Measurements from ENCODE around the gene BPIFB3. TPM values are rescaled to one million over a fixed set of nuclear protein-coding genes. Genes with fewer than 3 reads are reported as not detected.
"Not testable (repeated sequence)": the region's sequence is repeated elsewhere in the genome, so short reads cannot be mapped to it uniquely, and the experiment has no call there.

Gene BPIFB3
- total and polyA plus RNA-seq, 7 donors, result not detected

DNA sequence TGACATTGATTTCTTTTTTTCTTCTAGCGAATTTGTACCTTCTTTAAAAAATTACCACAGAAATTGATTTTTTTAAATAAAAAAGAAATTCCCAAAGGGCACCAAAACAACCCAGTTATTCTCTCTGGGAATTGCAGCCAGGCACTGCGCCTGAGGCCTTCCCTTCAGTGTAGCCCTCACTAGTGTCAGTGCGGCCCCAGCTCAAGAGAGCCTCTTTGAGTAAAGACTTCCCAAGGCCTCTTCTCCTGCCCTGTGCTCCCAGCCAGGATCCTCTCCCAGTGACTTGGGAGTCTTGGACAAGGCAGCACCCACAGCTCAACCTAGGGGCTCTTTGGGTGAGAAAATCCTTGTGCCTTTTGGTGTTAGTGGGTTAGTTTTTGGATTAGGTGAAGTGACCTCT, 67.2 kb downstream of the BPIFB3 start:
- ATAC-seq (no peak), DNase-seq (no peak)
- TF ChIP-seq, protein P1, sequence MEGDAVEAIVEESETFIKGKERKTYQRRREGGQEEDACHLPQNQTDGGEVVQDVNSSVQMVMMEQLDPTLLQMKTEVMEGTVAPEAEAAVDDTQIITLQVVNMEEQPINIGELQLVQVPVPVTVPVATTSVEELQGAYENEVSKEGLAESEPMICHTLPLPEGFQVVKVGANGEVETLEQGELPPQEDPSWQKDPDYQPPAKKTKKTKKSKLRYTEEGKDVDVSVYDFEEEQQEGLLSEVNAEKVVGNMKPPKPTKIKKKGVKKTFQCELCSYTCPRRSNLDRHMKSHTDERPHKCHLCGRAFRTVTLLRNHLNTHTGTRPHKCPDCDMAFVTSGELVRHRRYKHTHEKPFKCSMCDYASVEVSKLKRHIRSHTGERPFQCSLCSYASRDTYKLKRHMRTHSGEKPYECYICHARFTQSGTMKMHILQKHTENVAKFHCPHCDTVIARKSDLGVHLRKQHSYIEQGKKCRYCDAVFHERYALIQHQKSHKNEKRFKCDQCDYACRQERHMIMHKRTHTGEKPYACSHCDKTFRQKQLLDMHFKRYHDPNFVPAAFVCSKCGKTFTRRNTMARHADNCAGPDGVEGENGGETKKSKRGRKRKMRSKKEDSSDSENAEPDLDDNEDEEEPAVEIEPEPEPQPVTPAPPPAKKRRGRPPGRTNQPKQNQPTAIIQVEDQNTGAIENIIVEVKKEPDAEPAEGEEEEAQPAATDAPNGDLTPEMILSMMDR (IDR thresholded peaks at IDR 0.05), result no peak
- H3K36me3 ChIP-seq (ENCODE audit: insufficient read depth in 1 of 2, low read depth in 1 of 2), result no peaks in the 10 kb centered on the region
- no peaks in the 10 kb centered on the region for H3K4me1 ChIP-seq
- intact Hi-C loops (cut with DNase I), result no loop called here
- peaks cover 0 to 9% (median 0%) of the 10 kb centered on the region in 3 donors for H3K27me3 ChIP-seq (ENCODE audit: insufficient read depth in 3 of 3, low read length in 2 of 3)
- no peak overlapping the region for H3K27ac ChIP-seq
- H3K4me3 ChIP-seq, result no peak overlapping the region
- H3K9me3 ChIP-seq, result no peaks in the 10 kb centered on the region
- 91 to 93% (median 92%) methylated on average over 3 of the region's 3 CpGs for WGBS, 3 donors

GRCh38 chr20:33122297-33122696, 68.6 kb downstream of the BPIFB3 start:
- H3K4me1 ChIP-seq; H3K36me3 ChIP-seq (ENCODE audit: insufficient read depth in 1 of 2, low read depth in 1 of 2); H3K4me3 ChIP-seq; intact Hi-C loops (cut with DNase I); H3K9me3 ChIP-seq; ATAC-seq; H3K27me3 ChIP-seq (ENCODE audit: insufficient read depth in 3 of 3, low read length in 2 of 3); H3K27ac ChIP-seq; DNase-seq: not testable (repeated sequence)
- 27 to 50% (median 40%) methylated on average over 1 of the region's 1 CpG for WGBS, 3 donors

Other genes starting within 250 kb of the BPIFB3 start
- 10 to 100 TPM; 34.8 to 62.9 (median 54.7) TPM for gene MAPRE1, start 233.9 kb upstream of the BPIFB3 start, total RNA-seq
- 10 to 100 TPM; 30.9 to 77.8 (median 51.5) TPM for gene MAPRE1, start 233.9 kb upstream of the BPIFB3 start, polyA plus RNA-seq
- under 1 TPM in 1 of 4 donors, not detected in 3; 0.08 TPM for gene EFCAB8, start 195.0 kb upstream of the BPIFB3 start, total RNA-seq
- under 1 TPM in 2 of 3 donors, not detected in 1; 0.03 to 0.04 TPM for gene EFCAB8, start 195.0 kb upstream of the BPIFB3 start, polyA plus RNA-seq
- not detected for gene SUN5, start 49.5 kb upstream of the BPIFB3 start, total RNA-seq
- gene SUN5, start 49.5 kb upstream of the BPIFB3 start, polyA plus RNA-seq, result not detected
- not detected for gene BPIFB2, start 46.2 kb upstream of the BPIFB3 start, total RNA-seq
- gene BPIFB2, start 46.2 kb upstream of the BPIFB3 start, polyA plus RNA-seq, result not detected
- gene BPIFB6, start 22.3 kb upstream of the BPIFB3 start, total RNA-seq, result not detected
- gene BPIFB6, start 22.3 kb upstream of the BPIFB3 start, polyA plus RNA-seq, result not detected
- not detected for gene BPIFB4, start 25.7 kb downstream of the BPIFB3 start, total RNA-seq
- gene BPIFB4, start 25.7 kb downstream of the BPIFB3 start, polyA plus RNA-seq, result not detected
- not detected for gene BPIFA2, start 114.3 kb downstream of the BPIFB3 start, total RNA-seq
- gene BPIFA2, start 114.3 kb downstream of the BPIFB3 start, polyA plus RNA-seq, result not detected
- gene BPIFA3, start 163.4 kb downstream of the BPIFB3 start, total RNA-seq, result not detected
- not detected for gene BPIFA3, start 163.4 kb downstream of the BPIFB3 start, polyA plus RNA-seq
- not detected for gene BPIFA1, start 182.1 kb downstream of the BPIFB3 start, total RNA-seq
- not detected for gene BPIFA1, start 182.1 kb downstream of the BPIFB3 start, polyA plus RNA-seq
- gene BPIFB1, start 229.3 kb downstream of the BPIFB3 start, total RNA-seq, result not detected
- under 1 TPM in 1 of 3 donors, not detected in 2; 0.04 TPM for gene BPIFB1, start 229.3 kb downstream of the BPIFB3 start, polyA plus RNA-seq